Mesenteric fat pad (tissue), 1 donor: Measurements from ENCODE around the gene ESYT1. TPM values are rescaled to one million over a fixed set of nuclear protein-coding genes. Genes with fewer than 3 reads are reported as not detected.

Source experiments
- DNase-seq: peaks from one replicate; pipeline ENCODE4 v3.0.0-alpha.2; 2020; ENCODE audit warnings: low spot score
- long read RNA-seq: library from polyadenylated mRNA; unstranded; transcript quantifications from one replicate; pipeline ENCODE4 v2.0.0, GENCODE V29; 2020
- total RNA-seq: library from RNA; stranded (reverse); fragmentation: NEBNext Ultra II Directional; extraction: Animal tissue kit (Norgen Biotek cat#: 25700); gene quantifications from one replicate; pipeline ENCODE4 v1.2.1, GENCODE V29; 2021
- donor health status: DM: yes; HTN: yes; CAD: no.

Gene ESYT1
- total RNA-seq: 435 TPM
- long read RNA-seq, full-length matches to known transcripts: 119 of 460 reads
- long read RNA-seq, partial matches to known transcripts: 307 of 460 reads
- long read RNA-seq, other reads (novel, unspliced or antisense): 34 of 460 reads

- peak; percentile 97 for DNase-seq
Measured at GRCh38 chr12:56127888-56128669, at the start of gene ESYT1. TSS of gene ESYT1 (plus strand) at chr12:56128267. CDS start at chr12:56128320, 53 bp downstream.

GRCh38 chr12:56078427-56078826 is 49.6 kb upstream of the ESYT1 start:
- DNase-seq: no peak

- peak; percentile 96 for DNase-seq
Measured at GRCh38 chr12:56078931-56079722, 48.9 kb upstream of the ESYT1 start.

DNA sequence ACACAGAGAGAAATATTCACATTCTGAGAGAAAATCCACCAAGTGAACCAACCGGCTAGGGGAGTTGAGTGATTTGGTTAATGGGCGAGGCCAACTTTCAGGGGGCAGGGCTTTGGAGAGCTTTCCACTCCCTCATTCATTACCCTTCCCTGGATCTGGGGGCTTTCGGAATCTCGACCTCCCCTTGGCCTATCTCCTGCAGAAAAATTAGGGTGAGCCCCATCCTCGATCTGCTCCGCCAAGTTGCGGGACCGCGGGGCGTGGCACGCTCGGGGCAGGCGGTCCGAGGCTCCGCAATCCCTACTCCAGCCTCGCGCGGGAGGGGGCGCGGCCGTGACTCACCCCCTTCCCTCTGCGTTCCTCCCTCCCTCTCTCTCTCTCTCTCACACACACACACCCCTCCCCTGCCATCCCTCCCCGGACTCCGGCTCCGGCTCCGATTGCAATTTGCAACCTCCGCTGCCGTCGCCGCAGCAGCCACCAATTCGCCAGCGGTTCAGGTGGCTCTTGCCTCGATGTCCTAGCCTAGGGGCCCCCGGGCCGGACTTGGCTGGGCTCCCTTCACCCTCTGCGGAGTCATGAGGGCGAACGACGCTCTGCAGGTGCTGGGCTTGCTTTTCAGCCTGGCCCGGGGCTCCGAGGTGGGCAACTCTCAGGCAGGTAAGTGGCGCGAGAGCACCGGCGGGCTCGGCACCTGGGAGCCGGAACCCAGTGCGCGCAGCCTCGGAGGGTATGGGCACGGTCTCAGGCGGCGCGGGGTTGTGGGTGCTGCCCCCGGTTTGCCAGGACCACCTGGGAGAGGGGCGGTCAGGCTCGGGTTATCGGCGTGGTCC is 48.1 kb upstream of the ESYT1 start, which contains the start of gene ERBB3:
Gene ERBB3 (plus strand): TSS at position 443 of the 833 bp plus-strand sequence. CDS start 136 bp downstream, at position 579.
- peak; percentile 93 for DNase-seq

GRCh38 chr12:56080556-56081138 is 47.4 kb upstream of the ESYT1 start:
- no peak for DNase-seq

DNA sequence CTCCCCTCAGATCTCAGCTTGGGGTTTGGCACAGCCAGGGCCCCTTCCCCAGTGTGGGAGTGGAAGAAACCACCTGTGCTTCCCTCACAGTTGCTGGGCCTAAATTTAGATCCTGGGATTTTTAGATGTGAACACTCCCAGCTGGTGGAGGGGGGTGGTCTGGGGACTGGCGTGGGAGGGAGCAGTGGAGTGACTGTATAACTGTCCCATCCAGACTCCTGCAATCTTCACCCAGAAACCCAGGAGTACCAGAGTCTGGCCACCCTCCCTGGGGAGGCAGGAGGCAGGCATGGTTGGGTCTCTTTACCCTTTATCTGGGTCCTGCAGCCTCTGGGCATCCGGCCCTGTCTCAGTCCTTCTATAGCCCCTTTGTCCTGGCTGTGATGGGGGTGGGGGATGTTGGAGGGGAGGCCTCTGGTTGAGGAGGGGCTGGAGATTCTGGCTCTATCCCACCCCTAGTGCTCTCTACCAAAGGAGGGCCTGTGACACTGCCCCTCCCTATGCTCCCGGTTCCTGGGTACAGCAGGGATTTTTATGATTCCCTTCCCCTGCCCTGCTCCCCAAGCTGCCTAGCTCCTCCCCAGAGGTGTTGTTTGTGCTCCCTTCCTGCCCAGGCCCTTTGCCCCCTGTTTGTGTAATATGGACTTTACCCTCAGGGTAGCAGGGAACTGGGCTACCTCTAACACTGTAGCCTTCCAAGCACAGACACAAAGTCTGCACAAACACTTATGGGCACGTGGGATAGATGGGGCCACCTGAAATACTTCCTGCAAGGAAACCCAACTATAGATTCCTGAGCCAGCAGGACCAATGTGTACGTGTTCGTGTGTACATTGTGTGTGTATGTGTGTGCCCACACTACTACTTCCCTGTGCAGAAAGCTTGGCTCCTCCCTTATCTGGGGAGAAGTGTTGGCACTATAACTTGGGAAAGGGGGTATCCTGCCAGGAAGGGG is 46.4 kb upstream of the ESYT1 start:
- DNase-seq: no peak

DNA sequence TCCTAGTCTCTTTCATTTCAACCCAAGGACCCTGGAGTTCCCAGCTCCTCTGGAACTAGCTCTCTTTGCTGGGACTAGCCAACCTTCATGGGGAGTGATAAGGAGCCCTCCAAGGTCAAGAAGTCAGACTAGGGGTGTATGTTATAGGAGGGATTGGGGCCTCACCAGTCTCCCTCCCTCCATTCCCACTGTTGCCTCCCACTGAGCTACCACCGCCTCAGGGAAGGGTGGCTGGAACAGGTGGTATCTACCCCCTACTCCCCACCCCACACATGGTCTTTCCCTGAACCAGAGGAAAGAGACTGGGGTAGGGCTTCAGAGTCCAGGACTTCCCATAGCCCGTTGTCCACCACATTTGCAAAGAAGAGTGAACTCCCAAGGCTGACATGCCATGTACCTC is 45.7 kb upstream of the ESYT1 start:
- no peak for DNase-seq

DNA sequence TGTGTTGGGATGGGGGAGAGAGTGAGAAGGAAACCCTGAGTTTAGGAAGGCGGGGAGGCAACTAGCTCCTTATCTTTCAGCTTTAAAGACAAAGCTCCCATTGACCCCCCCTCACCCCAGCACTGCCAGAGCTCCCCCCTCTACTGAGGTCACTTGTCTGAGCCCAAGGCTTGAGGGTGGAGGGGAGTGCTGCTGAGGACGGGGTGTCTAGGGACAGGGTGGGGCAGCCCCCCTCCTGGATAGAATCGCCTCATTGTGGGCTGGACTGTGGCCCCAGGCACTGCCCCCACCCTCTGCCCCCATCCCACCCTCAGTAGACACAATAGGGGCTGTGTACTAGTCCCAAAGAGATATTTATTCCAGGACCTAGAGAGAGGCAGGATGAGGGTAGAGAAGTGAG is 45.1 kb upstream of the ESYT1 start:
- DNase-seq: no peak

GRCh38 chr12:56084958-56085543 is 43.0 kb upstream of the ESYT1 start:
- DNase-seq: no peak

DNA sequence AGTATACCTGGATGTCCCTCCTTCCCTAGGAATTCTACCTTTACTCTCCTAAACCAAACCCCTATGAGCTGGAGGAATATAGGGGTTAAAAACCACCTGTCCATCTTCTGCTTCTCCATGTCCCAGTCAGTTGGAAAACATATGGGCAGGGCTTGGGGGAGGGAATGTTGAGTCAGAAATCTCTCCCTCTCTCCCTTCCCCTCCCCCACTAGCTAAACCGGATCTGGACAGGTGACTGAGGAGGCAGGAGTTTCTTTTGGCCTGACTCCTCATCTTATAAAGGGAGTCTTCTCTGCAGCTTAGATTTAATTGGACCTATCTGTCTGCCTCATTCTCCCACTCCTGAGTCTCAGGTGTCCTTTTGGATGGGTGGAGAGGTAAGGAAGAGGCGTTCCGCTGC is 42.0 kb upstream of the ESYT1 start:
- no peak for DNase-seq

- DNase-seq: no peak
Measured at GRCh38 chr12:56086608-56087007, 41.5 kb upstream of the ESYT1 start.

DNA sequence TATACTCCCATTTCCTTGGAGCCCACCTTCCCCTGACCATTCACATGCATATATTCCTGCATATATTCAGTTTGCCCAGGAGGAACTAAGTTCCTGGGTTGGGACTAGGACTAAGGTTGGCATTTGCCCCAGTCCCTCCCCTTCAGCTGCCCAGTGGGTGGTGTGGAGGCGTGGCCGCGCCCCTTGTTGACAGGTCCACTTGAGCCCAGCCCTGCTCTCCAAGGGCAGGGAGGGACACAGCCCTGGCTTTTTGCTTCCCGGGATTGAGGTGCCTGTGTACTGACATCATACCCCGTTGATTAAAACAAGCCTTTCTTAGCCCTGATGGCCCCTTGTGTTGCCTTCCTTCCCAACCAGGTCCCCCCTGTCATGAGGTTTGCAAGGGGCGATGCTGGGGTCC is 40.8 kb upstream of the ESYT1 start:
- DNase-seq: no peak

GRCh38 chr12:56097738-56098137 is 30.3 kb upstream of the ESYT1 start:
- no peak for DNase-seq

DNA sequence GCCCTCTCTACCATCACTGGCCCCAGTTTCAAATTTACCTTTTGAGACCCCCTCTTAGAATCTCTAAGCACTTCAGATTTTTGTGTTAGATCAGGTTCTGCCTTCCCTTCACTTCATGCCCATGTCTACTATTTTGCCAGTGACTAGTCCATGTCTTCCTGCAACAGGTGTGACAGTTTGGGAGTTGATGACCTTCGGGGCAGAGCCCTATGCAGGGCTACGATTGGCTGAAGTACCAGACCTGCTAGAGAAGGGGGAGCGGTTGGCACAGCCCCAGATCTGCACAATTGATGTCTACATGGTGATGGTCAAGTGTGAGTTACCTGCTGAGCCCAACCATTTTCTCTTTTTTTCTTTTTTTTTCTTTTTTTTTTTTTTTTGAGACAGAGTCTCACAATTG is 29.5 kb upstream of the ESYT1 start:
- DNase-seq: no peak

- no peak for DNase-seq
Measured at GRCh38 chr12:56099787-56100186, 28.3 kb upstream of the ESYT1 start.

DNA sequence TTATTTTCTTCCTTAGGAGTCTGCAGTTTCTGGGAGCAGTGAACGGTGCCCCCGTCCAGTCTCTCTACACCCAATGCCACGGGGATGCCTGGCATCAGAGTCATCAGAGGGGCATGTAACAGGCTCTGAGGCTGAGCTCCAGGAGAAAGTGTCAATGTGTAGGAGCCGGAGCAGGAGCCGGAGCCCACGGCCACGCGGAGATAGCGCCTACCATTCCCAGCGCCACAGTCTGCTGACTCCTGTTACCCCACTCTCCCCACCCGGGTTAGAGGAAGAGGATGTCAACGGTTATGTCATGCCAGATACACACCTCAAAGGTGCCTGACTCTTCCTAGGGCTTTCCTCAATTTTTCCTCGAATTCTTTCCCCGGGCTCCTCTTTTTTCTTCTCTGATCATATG is 27.0 kb upstream of the ESYT1 start:
- no peak for DNase-seq

DNA sequence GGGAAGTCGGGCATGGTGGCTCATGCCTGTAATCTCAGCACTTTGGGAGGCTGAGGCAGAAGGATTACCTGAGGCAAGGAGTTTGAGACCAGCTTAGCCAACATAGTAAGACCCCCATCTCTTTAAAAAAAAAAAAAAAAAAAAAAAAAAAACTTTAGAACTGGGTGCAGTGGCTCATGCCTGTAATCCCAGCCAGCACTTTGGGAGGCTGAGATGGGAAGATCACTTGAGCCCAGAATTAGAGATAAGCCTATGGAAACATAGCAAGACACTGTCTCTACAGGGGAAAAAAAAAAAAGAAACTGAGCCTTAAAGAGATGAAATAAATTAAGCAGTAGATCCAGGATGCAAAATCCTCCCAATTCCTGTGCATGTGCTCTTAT is 25.4 kb upstream of the ESYT1 start:
- DNase-seq: no peak

DNA sequence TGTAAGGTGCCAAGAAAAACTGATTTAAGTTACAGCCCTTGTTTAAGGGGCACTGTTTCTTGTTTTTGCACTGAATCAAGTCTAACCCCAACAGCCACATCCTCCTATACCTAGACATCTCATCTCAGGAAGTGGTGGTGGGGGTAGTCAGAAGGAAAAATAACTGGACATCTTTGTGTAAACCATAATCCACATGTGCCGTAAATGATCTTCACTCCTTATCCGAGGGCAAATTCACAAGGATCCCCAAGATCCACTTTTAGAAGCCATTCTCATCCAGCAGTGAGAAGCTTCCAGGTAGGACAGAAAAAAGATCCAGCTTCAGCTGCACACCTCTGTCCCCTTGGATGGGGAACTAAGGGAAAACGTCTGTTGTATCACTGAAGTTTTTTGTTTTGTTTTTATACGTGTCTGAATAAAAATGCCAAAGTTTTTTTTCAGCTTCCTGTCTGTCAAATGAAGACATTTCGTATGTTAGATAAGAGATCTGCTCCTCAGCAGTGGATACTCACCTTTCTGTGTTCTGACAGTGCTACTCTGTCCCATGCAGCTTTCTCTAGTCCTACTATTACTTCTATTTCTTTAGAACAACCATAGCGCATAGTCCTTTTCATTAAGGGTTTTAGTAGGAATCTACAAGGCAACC is 24.9 kb upstream of the ESYT1 start:
- DNase-seq: no peak

- no peak for DNase-seq
Measured at GRCh38 chr12:56103823-56104108, 24.3 kb upstream of the ESYT1 start.
